GM12878 (cell line): ENCODE results near the gene CD79A.

Experiments
- BCLAF1 ChIP-seq: fragments of 450-650 bp; IDR thresholded peaks from 2 replicates; pipeline ENCODE4 v1.6.1; 2017; ENCODE audit warnings: antibody characterized with exemption, mild to moderate bottlenecking, moderate library complexity
- CBX5 ChIP-seq: sonication (generic); IDR thresholded peaks from 2 replicates; pipeline ENCODE4 v1.6.1; 2016; ENCODE audit warnings: low read depth, moderate library complexity, mild to moderate bottlenecking, inconsistent platforms
- CEBPZ ChIP-seq: fragments of 150-350 bp; IDR thresholded peaks from 2 replicates; pipeline ENCODE4 v1.6.1; 2016; ENCODE audit warnings: low read depth, low read length
- CHD1 ChIP-seq: IDR thresholded peaks from 2 replicates; pipeline ENCODE4 v1.6.1; 2012; ENCODE audit warnings: low read depth, low read length, improper control_type of control experiment
- CHD2 ChIP-seq: IDR thresholded peaks from 2 replicates; pipeline ENCODE4 v1.6.1; 2011; ENCODE audit warnings: low read depth, low read length, improper control_type of control experiment, borderline replicate concordance
- CTCF ChIP-seq, 3 experiments: IDR thresholded peaks in 2 of 3; conservative IDR thresholded peaks in 1 of 3; 2 replicates each; pipeline ENCODE4 v1.5.1; 2011; ENCODE audit warnings: low read depth in 3 of 3, low read length in 3 of 3, mild to moderate bottlenecking in 3 of 3, control low read depth in 2 of 3, moderate library complexity in 2 of 3, inconsistent platforms in 1 of 3, mixed read lengths in 1 of 3; ENCODE audit not compliant: control insufficient read depth in 2 of 3, insufficient read depth in 1 of 3; ENCODE audit errors: extremely low read depth in 1 of 3
- EZH2 ChIP-seq: IDR thresholded peaks from 2 replicates; pipeline ENCODE4 v1.6.1; 2012; ENCODE audit warnings: low read depth, mild to moderate bottlenecking, control low read depth, inconsistent platforms, low read length, borderline replicate concordance; ENCODE audit not compliant: control insufficient read depth
- GABPA ChIP-seq: IDR thresholded peaks from 2 replicates; pipeline ENCODE4 v1.6.1; 2014; ENCODE audit warnings: antibody characterized with exemption, low read depth, mild to moderate bottlenecking, inconsistent platforms
- MXI1 ChIP-seq: fragments of 150-350 bp; IDR thresholded peaks from 2 replicates; pipeline ENCODE4 v1.6.1; 2011; ENCODE audit warnings: low read depth, mild to moderate bottlenecking, inconsistent platforms, low read length, improper control_type of control experiment
- POLR2A ChIP-seq: IDR thresholded peaks from 2 replicates; pipeline ENCODE4 v1.6.1; 2011; ENCODE audit warnings: low read depth, mild to moderate bottlenecking, low read length
- RAD21 ChIP-seq: IDR thresholded peaks from 2 replicates; pipeline ENCODE4 v1.6.1; 2011; ENCODE audit warnings: mild to moderate bottlenecking, low read depth, low read length, moderate library complexity; ENCODE audit not compliant: insufficient read depth
- SMARCA5 ChIP-seq: fragments of 450-650 bp; IDR thresholded peaks from 2 replicates; pipeline ENCODE4 v1.6.1; 2017; ENCODE audit warnings: mild to moderate bottlenecking
- TCF12 ChIP-seq: IDR thresholded peaks from 2 replicates; pipeline ENCODE4 v1.6.1; 2011; ENCODE audit warnings: low read depth, mild to moderate bottlenecking, low read length
- YY1 ChIP-seq: IDR thresholded peaks from 2 replicates; pipeline ENCODE4 v1.6.1; 2011; ENCODE audit warnings: low read depth, mild to moderate bottlenecking, low read length

GRCh38 chr19:41879080-41879479 is 2.0 kb downstream of the CD79A start:
- TF ChIP-seq EZH2 = no peak
- no peak for TF ChIP-seq GABPA
- TF ChIP-seq POLR2A = no peak; the same call in 1 of the 2 replicates
- no peak for TF ChIP-seq TCF12
- TF ChIP-seq RAD21 = no peak
- no peak for TF ChIP-seq CTCF (IDR thresholded peaks at IDR 0.05 in 2 of 3, conservative IDR thresholded peaks at IDR 0.05 in 1 of 3; ENCODE audit: control insufficient read depth in 2 of 3, extremely low read depth in 1 of 3, insufficient read depth in 1 of 3, low read depth in 3 of 3, low read length in 3 of 3)
- TF ChIP-seq MXI1 = no peak
- TF ChIP-seq CBX5 = no peak
- no peak for TF ChIP-seq CEBPZ
- no peak for TF ChIP-seq CHD1
- TF ChIP-seq BCLAF1 = no peak
- TF ChIP-seq SMARCA5 = no peak
- TF ChIP-seq YY1 = no peak
- no peak for TF ChIP-seq CHD2
